ENCODE data around the gene TNPO1.
A peak's percentile ranks its signal among the peaks of the same experiment; 100 is the strongest.
"Not testable (repeated sequence)": the region's sequence is repeated elsewhere in the genome, so short reads cannot be mapped to it uniquely, and the experiment has no call there.

TNPO1 gene

DNA sequence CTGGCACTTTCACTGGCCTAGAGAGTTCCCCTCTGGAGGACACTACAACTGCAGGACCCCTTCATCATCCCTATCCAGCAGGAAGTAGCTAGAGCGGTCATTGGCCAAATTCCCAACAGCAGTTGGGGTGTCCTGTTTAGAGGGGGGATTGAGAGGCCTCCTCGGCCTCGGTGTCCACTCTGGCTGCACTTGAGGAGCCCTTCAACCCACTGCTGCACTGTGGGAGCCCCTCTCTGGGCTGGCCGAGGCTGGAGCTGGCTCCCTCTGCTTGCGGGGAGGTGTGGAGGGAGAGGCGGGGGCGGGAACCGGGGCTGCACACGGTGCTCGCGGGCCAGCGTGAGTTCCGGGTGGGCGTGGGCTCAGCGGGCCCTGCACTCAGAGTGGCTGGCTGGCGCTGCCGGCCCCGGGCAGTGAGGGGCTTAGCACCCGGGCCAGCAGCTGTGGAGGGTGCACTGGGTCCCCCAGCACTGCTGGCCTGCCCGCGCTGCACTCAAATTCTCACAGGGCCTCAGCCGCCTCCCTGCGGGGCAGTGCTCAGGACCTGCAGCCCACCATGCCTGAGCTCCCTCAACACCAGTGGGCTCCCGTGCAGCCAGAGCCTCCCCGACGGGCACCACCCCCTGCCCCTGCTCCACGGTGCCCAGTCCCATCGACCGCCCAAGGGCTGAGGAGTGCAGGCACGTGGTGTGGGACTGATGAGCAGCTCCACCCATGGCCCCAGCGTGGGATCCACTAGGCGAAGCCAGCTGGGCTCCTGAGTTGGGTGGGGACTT lies 118.7 kb downstream of the TNPO1 start:
- not testable (repeated sequence) for DNase-seq (ENCODE audit: low spot score)

DNA sequence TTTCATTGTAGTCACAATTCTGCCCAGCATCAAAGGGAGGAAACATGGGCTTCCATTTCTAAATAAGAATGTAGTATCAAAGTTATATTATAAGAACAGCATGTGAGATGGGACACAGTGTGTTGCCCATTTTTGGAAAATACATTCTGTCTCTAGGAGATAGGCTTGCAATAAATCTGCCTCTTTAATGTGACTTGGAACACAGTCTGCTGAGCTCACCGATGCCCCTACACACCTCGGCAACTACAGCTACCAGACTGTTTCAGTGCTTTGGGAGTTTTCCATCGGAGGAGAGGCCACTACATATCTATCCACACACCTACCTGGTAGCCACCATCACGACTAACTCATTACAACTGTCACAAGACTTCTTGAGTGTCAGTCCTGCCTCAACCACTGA lies 120.4 kb downstream of the TNPO1 start:
- DNase-seq (ENCODE audit: low spot score) = no peak

DNA sequence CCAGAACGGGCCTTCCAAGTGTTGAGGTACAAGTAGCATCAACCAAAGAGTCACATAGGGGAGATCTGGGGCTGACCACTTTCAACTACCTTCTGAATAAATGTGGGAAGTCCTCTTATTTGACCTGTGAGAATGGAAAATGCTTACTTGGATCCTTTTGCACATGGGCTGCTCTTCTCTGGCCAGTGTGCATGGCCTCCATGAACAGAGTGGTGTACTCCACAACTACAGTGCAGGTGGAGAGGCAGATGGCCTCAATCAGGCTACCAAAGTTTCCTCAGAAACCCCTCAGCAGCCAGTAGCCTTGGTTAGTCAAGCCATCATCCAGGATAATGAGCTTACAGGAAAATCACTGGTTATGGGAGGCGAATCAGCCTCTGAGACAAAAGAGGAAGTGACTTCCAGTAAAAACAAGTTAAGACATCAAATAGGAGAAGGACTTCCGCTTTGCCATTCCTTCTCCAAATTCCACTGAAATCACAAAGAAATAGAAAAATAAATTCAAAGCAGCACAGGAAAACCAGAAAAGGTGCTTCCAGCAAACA lies 121.1 kb downstream of the TNPO1 start:
- no peak for DNase-seq (ENCODE audit: low spot score)

DNA sequence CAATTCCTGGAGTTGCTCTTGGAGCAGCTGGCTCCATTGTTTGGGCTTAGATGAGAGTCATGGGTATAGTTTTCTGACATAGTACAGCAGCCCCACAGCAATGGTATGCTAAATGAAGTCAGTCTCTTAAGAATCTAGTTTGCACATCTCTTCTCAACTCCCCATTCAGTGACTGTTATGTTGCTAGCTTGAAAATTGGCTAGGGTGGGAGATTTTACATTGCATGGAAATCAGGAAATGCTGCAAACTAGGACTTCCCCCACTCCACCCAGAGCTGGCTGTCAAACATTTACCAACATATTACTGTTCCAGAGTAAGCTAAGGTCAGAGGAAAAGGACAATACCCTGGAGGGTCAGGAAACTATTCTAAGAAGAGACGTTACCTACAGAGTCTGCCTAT lies 121.7 kb downstream of the TNPO1 start:
- no peak for DNase-seq (ENCODE audit: low spot score)

DNA sequence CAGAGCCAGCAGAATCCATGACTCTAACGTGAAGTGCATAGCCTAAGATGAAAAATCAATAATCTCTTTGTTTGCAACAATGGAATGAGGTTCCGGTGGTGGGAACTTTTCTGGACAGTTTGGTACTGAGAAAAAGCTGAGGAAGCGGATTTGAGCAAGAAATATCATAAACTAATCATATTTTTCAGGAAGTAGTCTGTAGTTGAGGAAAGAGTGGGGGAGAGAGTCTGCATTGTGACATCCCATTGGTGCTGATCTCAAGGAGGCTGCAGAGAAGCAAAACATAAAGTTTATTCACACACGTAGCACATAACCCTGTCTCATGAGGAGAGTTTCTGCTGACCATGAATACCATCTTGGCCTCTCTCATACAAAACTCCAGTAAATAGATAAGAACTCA lies 123.6 kb downstream of the TNPO1 start:
- DNase-seq (ENCODE audit: low spot score) = no peak

DNA sequence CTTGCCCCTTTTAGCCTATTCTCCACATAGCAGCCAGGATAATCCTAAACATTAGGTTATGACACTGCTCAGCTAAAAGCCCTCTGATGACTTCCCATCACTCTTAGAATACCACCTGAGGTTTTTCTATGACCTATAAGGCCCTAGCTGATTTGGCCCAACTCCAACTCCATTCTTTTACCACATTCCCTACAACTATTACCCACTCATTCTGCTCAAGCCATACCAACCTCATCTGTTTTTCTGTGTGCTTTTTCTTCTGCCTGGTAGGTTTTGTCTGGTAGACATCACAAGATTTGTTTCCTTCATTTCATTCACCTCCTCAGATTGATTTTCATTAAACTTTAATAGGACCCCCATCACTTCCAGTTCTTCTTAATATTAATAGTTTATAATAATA lies 126.8 kb downstream of the TNPO1 start:
- DNase-seq (ENCODE audit: low spot score) = no peak

DNA sequence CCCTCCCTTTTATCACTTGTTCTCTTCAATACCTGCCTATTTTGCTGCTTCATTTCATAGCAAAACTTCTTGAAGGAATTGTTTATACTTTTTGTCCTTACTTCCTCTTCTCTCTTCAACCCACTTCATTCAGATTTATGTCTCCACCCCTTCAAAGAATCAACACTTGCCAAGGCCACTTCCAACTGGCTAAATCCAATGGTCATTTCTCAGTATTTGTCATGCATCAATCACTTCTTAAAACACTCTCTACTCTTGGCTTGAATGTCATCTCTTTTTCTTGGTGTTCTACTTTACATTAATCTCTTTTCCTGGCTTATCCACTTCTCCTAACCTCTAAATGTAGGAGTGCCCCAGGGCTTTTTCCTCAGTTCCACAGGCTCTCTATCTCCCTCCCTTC lies 131.0 kb downstream of the TNPO1 start:
- DNase-seq (ENCODE audit: low spot score) = no peak

DNA sequence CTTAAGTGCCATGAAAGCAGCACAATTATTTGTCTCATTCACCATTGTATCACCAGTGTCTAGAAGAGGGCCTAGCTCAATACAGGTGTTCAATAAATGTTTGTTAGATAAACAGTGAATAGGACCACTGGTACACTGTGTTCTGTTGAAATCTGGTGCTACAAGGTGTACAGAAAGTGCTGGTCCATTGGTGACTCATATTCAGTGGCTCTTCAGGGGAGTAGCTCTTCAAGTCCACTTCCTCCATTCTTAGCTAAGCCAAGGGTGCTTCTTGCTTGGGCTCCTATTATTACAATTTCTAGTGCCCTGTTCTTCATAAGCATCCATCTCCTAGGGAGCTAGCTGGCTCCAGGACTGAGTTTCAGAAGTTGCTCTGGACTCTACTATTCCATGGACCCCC lies 133.0 kb downstream of the TNPO1 start:
- DNase-seq (ENCODE audit: low spot score) = no peak

DNA sequence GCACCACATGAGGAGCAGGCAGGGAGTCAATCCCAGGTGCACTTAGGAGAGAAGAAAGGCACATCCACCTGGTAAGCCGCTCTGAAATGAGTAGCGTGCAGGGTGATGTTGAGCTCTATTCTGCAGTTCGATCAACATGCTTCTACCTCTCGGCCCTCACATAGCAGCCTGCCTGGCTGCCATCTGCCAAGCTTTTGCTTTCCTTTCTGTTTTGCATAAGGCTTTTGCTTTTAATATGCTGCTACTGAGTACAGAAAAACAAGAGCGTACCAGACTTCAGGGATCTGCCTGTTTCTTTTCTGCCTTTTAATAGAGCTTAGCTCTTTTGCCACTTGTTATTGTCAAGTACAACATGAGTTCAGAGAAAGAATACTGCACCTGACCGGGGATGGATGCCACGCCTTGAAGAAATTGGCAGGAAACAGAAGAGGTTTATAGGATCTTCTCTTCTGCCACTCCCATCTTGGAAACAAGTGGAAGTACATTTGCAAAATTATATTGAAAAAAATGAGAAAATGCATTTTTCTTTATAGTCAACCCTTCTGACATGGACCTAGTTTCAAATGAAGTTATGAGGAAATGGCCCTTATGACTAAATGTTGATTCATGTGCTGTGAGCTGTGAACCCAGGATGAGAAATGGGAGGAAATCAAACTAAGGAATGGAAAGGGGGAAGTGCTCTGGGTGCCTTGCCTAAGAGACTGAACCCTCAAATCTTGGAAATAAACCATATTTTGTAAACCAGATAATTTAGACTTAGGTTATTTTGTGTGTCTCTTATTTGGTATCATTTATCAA lies 135.4 kb downstream of the TNPO1 start:
- no peak for DNase-seq (ENCODE audit: low spot score)

DNA sequence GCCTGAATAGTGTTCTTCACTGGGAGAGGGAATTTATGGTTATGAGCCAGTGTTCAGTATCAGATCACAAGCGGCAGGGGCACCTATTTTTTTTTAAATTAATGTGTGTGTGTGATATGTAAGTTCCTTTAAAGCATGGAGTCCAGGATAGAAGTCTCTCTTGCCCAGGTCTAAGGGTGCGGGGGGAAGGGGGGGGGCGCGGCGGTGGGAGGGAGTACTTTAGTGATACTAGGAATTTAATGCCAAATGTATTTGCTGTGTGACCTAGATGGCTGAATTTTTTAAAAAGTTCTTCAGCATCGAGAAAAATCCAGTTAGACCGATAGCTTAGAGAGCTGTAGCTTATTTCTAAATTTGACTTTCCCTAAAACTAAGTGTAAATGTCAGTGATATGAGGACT lies 137.9 kb downstream of the TNPO1 start:
- DNase-seq (ENCODE audit: low spot score) = no peak

DNA sequence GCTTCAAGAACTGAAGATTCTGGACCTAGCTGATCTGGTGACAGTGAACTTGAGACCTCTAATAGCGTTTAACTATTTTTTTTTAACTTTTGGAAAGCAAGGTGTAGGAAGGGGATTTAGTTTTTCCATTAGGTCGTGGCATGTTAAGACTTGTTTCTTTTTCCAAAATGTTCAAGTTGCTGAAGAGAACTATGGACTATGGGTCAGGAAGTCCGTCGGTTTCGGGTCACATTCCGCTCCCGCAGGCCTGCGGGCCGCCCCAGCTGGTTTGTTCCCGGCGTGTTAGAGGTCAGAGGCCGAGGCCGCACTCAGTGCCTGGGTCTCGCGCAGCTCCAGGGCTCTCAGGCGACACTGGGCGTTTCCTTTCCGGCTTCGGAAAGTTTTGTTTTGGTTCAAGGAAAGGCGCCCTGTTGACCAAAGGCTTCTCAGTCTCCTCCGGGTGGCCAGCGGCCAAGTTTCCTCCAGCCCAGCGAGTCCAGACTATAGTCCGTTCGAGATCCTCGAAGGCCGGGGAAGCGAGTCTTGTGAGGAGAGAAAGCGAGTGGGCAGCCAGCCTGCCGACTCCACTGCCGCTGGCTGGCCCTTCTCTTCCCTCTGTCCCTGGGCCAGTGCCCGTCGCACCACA lies 138.8 kb downstream of the TNPO1 start:
- DNase-seq (ENCODE audit: low spot score) = no peak

DNA sequence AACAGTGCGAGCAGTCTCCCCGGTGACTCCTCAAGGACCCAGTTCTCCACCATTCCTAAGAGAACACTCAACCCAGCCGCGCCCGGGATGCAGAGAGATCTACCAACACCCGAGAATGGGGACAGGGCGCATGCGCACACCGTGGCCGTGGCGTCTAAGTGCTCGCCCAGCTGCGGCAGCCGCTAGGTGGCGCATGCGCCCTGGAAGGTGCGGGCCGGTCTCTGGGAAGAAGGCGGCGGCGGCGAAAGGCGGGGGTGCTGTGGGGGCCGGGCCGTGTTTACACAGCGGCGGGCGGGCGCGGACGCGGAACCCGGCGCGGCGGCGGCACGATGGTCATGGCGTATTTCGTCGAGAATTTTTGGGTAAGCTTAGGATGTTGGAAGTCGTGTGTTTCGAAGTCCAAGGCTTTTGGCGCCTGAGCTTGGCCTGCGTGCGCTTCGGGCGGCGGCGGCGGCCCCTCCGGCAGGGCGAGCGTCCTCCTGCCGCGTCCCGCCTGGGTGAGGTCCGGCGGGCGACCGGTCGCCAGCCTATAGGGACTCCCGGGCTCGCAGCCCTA lies 139.4 kb downstream of the TNPO1 start, which contains the start of gene FCHO2:
FCHO2 (plus strand) TSS at position 274 of the 556 bp plus-strand sequence; CDS start at position 330, 56 bp downstream.
- peak; percentile 98 for DNase-seq (ENCODE audit: low spot score)

DNA sequence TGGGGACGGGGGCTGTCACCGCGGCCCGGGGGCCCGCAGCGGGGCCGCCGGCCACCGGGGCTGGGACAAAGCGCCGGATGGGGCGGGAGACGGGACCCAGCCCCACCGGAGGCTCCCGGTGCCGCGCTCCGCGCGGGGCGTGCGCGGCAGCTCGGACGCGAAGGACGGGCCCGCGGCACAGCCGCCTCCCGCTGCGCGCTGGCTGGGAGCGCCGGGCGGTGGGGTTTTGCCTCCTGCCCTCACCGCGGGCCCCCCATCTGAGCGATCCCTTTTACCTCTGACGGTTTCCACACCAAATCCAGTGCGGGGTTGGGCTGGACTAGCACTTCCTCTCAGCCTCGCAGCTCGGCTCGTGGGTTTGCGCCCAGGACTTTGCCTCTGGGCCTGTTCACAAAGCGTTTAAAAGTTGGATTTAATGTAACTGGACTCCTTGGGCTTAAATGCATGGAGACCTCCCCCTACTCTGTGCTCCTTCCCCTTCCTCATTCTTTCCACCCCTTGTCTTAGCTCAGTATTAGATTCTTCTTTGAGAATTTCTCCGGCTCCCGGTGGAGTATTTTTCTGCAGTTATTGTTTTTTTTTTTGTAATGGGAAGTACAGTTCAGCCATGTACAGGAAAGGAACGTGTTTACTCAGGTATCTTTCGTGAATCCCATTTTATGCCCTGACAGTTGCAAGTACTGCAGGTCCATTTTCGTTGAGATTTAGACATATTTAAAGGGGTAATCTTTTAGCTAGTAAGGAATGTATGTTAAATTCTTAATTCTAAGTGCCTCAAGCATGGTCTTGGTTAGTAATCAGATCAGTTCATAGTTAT lies 140.1 kb downstream of the TNPO1 start:
- DNase-seq (ENCODE audit: low spot score) = peak; percentile 85

DNA sequence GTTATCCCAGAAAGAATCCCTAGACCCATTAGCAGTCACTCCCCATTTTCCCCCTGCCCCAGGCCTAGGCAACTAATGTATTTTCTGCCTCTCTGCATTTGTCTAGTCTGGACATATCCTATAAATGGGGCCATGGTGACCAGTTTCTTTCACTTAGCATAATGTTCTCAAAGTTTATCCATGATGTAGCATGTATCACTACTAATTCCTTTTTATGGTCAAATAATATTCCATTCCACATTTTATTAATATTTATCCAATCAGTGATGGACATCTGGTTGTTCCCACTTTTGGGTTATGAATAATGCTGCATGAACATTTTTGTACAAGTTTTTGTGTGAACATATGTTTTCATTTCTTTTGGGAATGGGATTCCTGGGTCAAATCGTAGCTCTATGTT lies 140.9 kb downstream of the TNPO1 start:
- no peak for DNase-seq (ENCODE audit: low spot score)

DNA sequence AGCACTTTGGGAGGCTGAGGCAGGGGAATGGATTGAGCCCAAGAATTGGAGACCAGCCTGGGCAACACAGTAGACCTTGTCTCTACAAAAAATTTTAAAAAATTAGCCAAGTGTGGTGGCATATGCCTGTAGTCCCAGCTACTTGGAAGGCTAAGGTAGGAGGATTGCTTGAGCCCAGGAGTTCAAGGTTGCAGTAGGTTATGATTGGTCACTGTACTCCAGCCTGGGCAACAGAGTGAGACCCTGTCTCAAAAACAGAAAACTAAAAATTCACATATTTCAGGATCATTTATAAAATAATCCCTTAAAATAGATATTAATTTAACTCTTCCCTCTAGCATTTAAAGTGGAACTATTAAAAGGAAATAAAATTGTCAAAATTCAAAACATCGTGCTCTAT lies 142.8 kb downstream of the TNPO1 start:
- no peak for DNase-seq (ENCODE audit: low spot score)
